NCI-H510A treated with DMSO at 0.1 percent for 48 hours (cell line): ENCODE data around the gene RHOD.

Source experiments
- DNase-seq: peaks from one replicate; lab custom pipeline; 2025; lab: John Stamatoyannopoulos, UW

Gene RHOD

GRCh38 chr11:67117672-67118180 is 61.1 kb downstream of the RHOD start:
- no peak for DNase-seq

- DNase-seq: peak; percentile 56
Measured at GRCh38 chr11:67118181-67118766, 61.6 kb downstream of the RHOD start.

GRCh38 chr11:67118801-67119584 is 62.3 kb downstream of the RHOD start, which contains the start of gene KDM2A:
Gene KDM2A, plus strand, starts transcription at chr11:67119263. Its CDS starts 2,054 bp downstream, at chr11:67121317.
- peak; percentile 98 for DNase-seq

- DNase-seq: no peak
Measured at GRCh38 chr11:67119585-67120391, 63.1 kb downstream of the RHOD start.

GRCh38 chr11:67120456-67120855 is 63.8 kb downstream of the RHOD start:
- DNase-seq: no peak

- peak; percentile 11 for DNase-seq
Measured at GRCh38 chr11:67120881-67121710, 64.4 kb downstream of the RHOD start.
